ENCODE results near the gene ADGRG1.

DNA sequence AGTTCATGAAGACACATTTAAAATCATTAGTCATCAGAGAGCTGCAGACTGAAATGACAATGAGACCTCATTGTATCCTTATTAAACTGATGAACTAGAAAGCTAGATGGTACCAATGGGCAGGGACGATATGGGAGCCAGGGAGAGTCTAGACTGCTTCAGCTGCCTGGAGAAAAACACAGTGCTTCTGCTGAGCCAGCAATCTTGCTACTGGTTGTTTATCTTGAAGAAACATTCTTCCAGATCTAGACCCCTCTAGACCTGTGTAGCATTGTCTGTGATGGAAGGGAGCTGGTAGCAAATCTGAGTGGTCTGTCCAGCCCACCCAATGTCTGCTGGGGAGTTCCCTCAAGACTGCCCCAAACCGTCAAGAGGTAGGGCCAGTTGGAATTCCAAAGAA, 64.2 kb downstream of the ADGRG1 start:
- TF ChIP-seq POLR2A (IDR thresholded peaks at IDR 0.05; ENCODE audit: low read depth, low read length) (no peak), POLR2AphosphoS5 (IDR thresholded peaks at IDR 0.05; ENCODE audit: low read depth, low read length) (no peak)

All from GM12892 (cell line).